Measurements from ENCODE around the gene LCP2.

DNA sequence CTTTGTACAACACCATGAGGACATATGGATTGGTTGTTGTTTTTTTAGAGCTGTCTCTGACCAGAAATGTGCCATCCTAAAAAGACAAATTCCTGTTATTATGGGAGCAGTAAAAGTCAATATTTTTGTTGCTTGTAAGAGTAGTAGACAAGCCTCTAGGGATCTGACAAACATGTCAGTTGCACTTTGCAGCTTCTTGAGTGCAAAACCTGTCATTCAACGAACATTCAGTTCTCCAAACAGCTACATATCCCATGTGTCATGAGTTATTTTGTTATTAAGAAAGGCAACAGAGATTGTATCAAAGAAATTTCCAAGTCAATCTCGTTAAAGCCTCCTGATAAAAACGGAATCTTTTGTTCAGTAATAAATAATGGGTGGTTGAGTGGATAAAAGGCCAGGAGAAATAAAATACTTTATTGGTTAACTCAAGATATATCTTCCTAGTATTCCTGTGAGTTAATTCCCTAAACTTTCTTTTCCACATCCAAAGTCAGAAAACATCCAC, 46.7 kb downstream of the LCP2 start:
- no peak for TF ChIP-seq CTCF (IDR thresholded peaks at IDR 0.05)
- TF ChIP-seq POLR2A (IDR thresholded peaks at IDR 0.05) = no peak
